ENCODE results near the gene S100A10.

Gene S100A10

DNA sequence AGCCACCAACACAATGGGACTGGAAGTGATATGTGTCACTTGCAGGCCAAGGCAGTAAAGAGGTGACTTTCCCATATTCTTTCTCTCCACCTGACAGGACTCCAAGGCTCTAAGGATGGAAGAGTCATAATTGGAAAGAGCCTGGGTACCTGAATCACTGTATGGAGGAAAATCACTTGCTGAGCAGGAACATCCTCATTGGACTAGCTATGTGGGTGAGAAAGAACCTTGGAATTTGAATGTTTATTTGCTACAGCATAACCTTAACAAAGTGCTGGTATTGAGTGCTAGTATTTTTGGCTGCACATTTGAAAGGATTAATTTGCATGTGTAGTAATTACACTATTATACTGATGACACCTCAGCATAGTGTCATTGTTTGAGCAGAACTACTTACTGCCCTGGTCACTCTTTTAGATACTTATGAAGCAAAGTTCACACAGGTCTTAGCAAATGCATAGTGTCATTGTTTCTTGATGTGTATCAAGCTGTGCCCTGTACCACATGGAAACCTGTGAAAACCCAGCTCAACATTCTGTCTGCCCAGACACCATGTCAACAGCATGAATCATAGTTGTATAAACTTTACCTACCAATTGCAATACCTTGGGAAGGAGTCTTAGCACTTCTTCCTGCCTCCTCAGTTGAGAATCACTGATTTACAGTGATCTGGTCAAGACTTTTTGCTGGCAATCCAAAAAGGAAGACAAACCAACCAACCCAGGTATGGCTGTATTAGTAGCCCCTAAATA lies 5.1 kb upstream of the S100A10 start:
- TF ChIP-seq, protein P1, sequence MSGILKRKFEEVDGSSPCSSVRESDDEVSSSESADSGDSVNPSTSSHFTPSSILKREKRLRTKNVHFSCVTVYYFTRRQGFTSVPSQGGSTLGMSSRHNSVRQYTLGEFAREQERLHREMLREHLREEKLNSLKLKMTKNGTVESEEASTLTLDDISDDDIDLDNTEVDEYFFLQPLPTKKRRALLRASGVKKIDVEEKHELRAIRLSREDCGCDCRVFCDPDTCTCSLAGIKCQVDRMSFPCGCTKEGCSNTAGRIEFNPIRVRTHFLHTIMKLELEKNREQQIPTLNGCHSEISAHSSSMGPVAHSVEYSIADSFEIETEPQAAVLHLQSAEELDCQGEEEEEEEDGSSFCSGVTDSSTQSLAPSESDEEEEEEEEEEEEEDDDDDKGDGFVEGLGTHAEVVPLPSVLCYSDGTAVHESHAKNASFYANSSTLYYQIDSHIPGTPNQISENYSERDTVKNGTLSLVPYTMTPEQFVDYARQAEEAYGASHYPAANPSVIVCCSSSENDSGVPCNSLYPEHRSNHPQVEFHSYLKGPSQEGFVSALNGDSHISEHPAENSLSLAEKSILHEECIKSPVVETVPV (CRISPR knock-in tag; IDR thresholded peaks at IDR 0.05): no peak
- TF ChIP-seq SNAI2 (CRISPR knock-in tag; IDR thresholded peaks at IDR 0.05) (no peak), ARNTL (CRISPR knock-in tag; IDR thresholded peaks at IDR 0.05; ENCODE audit: borderline replicate concordance, low read depth) (no peak), ZC3H10 (CRISPR knock-in tag; IDR thresholded peaks at IDR 0.05) (no peak), ZNF8 (CRISPR knock-in tag; IDR thresholded peaks at IDR 0.05) (no peak), CSDC2 (CRISPR knock-in tag; IDR thresholded peaks at IDR 0.05) (no peak), ZFP3 (CRISPR knock-in tag; IDR thresholded peaks at IDR 0.05) (no peak), OSR1 (CRISPR knock-in tag; IDR thresholded peaks at IDR 0.05) (no peak), ESRRG (CRISPR knock-in tag; IDR thresholded peaks at IDR 0.05) (no peak), PPARA (CRISPR knock-in tag; IDR thresholded peaks at IDR 0.05; ENCODE audit: borderline replicate concordance) (no peak), PATZ1 (CRISPR knock-in tag; IDR thresholded peaks at IDR 0.05; ENCODE audit: borderline replicate concordance) (no peak), RARB (CRISPR knock-in tag; IDR thresholded peaks at IDR 0.05) (no peak), ZNF70 (CRISPR knock-in tag; IDR thresholded peaks at IDR 0.05) (no peak), BACH2 (CRISPR knock-in tag; IDR thresholded peaks at IDR 0.05; ENCODE audit: borderline replicate concordance) (no peak), GLIS3 (CRISPR knock-in tag; IDR thresholded peaks at IDR 0.05) (no peak)
- TF ChIP-seq, protein P2, sequence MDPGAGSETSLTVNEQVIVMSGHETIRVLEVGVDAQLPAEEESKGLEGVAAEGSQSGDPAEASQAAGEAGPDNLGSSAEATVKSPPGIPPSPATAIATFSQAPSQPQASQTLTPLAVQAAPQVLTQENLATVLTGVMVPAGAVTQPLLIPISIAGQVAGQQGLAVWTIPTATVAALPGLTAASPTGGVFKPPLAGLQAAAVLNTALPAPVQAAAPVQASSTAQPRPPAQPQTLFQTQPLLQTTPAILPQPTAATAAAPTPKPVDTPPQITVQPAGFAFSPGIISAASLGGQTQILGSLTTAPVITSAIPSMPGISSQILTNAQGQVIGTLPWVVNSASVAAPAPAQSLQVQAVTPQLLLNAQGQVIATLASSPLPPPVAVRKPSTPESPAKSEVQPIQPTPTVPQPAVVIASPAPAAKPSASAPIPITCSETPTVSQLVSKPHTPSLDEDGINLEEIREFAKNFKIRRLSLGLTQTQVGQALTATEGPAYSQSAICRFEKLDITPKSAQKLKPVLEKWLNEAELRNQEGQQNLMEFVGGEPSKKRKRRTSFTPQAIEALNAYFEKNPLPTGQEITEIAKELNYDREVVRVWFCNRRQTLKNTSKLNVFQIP (CRISPR knock-in tag; IDR thresholded peaks at IDR 0.05; ENCODE audit: borderline replicate concordance, low read depth): no peak
- TF ChIP-seq, protein P3, sequence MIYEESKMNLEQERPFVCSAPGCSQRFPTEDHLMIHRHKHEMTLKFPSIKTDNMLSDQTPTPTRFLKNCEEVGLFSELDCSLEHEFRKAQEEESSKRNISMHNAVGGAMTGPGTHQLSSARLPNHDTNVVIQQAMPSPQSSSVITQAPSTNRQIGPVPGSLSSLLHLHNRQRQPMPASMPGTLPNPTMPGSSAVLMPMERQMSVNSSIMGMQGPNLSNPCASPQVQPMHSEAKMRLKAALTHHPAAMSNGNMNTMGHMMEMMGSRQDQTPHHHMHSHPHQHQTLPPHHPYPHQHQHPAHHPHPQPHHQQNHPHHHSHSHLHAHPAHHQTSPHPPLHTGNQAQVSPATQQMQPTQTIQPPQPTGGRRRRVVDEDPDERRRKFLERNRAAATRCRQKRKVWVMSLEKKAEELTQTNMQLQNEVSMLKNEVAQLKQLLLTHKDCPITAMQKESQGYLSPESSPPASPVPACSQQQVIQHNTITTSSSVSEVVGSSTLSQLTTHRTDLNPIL (CRISPR knock-in tag; IDR thresholded peaks at IDR 0.05; ENCODE audit: low read depth): no peak
- no peak for ATAC-seq

- TF ChIP-seq, protein P3 (CRISPR knock-in tag; IDR thresholded peaks at IDR 0.05; ENCODE audit: low read depth): no peak
- TF ChIP-seq ZNF565 (CRISPR knock-in tag; conservative IDR thresholded peaks at IDR 0.05; ENCODE audit: low read depth) (no peak), PATZ1 (CRISPR knock-in tag; IDR thresholded peaks at IDR 0.05; ENCODE audit: borderline replicate concordance) (no peak), OSR1 (CRISPR knock-in tag; IDR thresholded peaks at IDR 0.05) (no peak), PPARA (CRISPR knock-in tag; IDR thresholded peaks at IDR 0.05; ENCODE audit: borderline replicate concordance) (no peak), TCF4 (CRISPR knock-in tag; IDR thresholded peaks at IDR 0.05; ENCODE audit: borderline replicate concordance) (no peak), TOX (CRISPR knock-in tag; IDR thresholded peaks at IDR 0.05; ENCODE audit: borderline replicate concordance) (no peak), ZFP3 (CRISPR knock-in tag; IDR thresholded peaks at IDR 0.05) (no peak), ZNF8 (CRISPR knock-in tag; IDR thresholded peaks at IDR 0.05) (no peak), ZFP30 (CRISPR knock-in tag; IDR thresholded peaks at IDR 0.05) (no peak)
- TF ChIP-seq, protein P4, sequence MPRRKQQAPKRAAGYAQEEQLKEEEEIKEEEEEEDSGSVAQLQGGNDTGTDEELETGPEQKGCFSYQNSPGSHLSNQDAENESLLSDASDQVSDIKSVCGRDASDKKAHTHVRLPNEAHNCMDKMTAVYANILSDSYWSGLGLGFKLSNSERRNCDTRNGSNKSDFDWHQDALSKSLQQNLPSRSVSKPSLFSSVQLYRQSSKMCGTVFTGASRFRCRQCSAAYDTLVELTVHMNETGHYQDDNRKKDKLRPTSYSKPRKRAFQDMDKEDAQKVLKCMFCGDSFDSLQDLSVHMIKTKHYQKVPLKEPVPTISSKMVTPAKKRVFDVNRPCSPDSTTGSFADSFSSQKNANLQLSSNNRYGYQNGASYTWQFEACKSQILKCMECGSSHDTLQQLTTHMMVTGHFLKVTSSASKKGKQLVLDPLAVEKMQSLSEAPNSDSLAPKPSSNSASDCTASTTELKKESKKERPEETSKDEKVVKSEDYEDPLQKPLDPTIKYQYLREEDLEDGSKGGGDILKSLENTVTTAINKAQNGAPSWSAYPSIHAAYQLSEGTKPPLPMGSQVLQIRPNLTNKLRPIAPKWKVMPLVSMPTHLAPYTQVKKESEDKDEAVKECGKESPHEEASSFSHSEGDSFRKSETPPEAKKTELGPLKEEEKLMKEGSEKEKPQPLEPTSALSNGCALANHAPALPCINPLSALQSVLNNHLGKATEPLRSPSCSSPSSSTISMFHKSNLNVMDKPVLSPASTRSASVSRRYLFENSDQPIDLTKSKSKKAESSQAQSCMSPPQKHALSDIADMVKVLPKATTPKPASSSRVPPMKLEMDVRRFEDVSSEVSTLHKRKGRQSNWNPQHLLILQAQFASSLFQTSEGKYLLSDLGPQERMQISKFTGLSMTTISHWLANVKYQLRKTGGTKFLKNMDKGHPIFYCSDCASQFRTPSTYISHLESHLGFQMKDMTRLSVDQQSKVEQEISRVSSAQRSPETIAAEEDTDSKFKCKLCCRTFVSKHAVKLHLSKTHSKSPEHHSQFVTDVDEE (CRISPR knock-in tag; IDR thresholded peaks at IDR 0.05): no peak
- no peak for ATAC-seq
Measured at GRCh38 chr1:151997284-151997570, 3.6 kb upstream of the S100A10 start.
